SU-DHL-6 (cell line): Measurements from ENCODE around the gene CASP1.

Experiments used
- H2AFZ ChIP-seq: fragments of 200-600 bp; sonication (generic); 2 replicates; pipeline ENCODE4 v1.6.1; 2014; ENCODE audit warnings: low read depth, mild to moderate bottlenecking, moderate library complexity, mixed read lengths, antibody characterized with exemption, low read length; ENCODE audit not compliant: severe bottlenecking
- H3F3A ChIP-seq: fragments of 200-600 bp; shearing (Covaris generic); 2 replicates; pipeline ENCODE4 v1.6.0; 2016; ENCODE audit warnings: antibody characterized with exemption, mild to moderate bottlenecking; ENCODE audit not compliant: insufficient read depth
- H3K27ac ChIP-seq: fragments of 200-600 bp; sonication (generic); 2 replicates; pipeline ENCODE4 v1.5.1; 2016; ENCODE audit warnings: low read depth, mild to moderate bottlenecking, low read length, moderate library complexity, mixed read lengths
- H3K27me3 ChIP-seq: fragments of 200-600 bp; sonication (generic), shearing (Covaris generic); 2 replicates; pipeline ENCODE4 v1.6.0; 2014; ENCODE audit warnings: mild to moderate bottlenecking, low read length
- H3K36me3 ChIP-seq: fragments of 200-600 bp; sonication (generic); 2 replicates; pipeline ENCODE4 v1.6.1; 2014; ENCODE audit warnings: mild to moderate bottlenecking, low read length, mixed read lengths
- H3K4me2 ChIP-seq: fragments of 300-600, 200-600 bp; shearing (Covaris generic), sonication (generic); 2 replicates; pipeline ENCODE4 v1.6.0; 2014; ENCODE audit warnings: low read length, low read depth, mild to moderate bottlenecking; ENCODE audit not compliant: poor library complexity, severe bottlenecking
- H3K4me3 ChIP-seq: fragments of 200-600 bp; sonication (generic); 2 replicates; pipeline ENCODE4 v1.5.1; 2014; ENCODE audit warnings: antibody characterized with exemption, low read length, mild to moderate bottlenecking, mixed read lengths; ENCODE audit not compliant: insufficient read depth, poor library complexity, severe bottlenecking
- H3K79me2 ChIP-seq: fragments of 200-600 bp; sonication (generic); 2 replicates; pipeline ENCODE4 v1.6.1; 2014; ENCODE audit warnings: mild to moderate bottlenecking, low read length, moderate library complexity; ENCODE audit not compliant: insufficient read depth
- H3K9ac ChIP-seq: fragments of 200-600 bp; sonication (generic); 2 replicates; pipeline ENCODE4 v1.7.0; 2014; ENCODE audit warnings: mild to moderate bottlenecking, low read length
- H3K9me2 ChIP-seq: fragments of 200-600 bp; sonication (generic); replicated peaks from 2 replicates; pipeline ENCODE4 v1.6.1; 2014; ENCODE audit warnings: low read length; ENCODE audit not compliant: insufficient read depth
- H3K9me3 ChIP-seq: fragments of 200-600 bp; sonication (generic); 2 replicates; pipeline ENCODE4 v1.6.1; 2014; ENCODE audit warnings: low read length, mixed read lengths; ENCODE audit not compliant: insufficient read depth
- H4K20me1 ChIP-seq: fragments of 200-600 bp; sonication (generic); 2 replicates; pipeline ENCODE4 v1.6.1; 2014; ENCODE audit warnings: low read depth, mild to moderate bottlenecking, antibody characterized with exemption, low read length, moderate library complexity, mixed read lengths
- CTCF ChIP-seq: fragments of 200-600 bp; sonication (generic); IDR thresholded peaks from one replicate; pipeline ENCODE4 v1.5.1; 2017; ENCODE audit warnings: antibody characterized with exemption, mild to moderate bottlenecking, low read length, moderate library complexity; ENCODE audit not compliant: insufficient read depth, poor library complexity, severe bottlenecking
- EZH2phosphoT487 ChIP-seq: fragments of 200-600 bp; sonication (generic), shearing (Covaris generic); conservative IDR thresholded peaks from 2 replicates; pipeline ENCODE4 v1.6.1; 2018; ENCODE audit warnings: mild to moderate bottlenecking, antibody characterized with exemption, low read length, moderate library complexity, mixed read lengths

CASP1 gene

DNA sequence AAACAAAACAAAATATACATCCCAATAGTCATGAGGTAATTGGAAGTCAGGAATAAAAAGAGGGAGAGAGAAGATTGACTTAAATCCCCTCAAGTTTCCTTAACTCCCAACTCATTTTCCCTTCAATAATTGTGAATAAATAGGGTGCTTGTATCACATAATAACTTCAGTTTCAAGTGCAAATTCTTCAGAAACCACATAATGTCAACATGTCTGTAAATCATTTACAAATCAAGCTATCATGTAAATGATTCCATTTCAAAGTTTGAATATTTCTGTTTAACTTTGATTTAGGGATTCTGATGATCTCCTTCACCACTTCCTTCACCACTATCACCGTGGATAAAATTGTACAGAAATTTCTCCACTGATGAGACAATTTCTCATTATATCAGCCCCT, 35.2 kb downstream of the CASP1 start:
- no peak overlapping the region for H2AFZ ChIP-seq
- no peaks in the 10 kb centered on the region for H3K9me3 ChIP-seq
- no peaks in the 10 kb centered on the region for H3K27me3 ChIP-seq
- no peak overlapping the region for H3K27ac ChIP-seq
- H3F3A ChIP-seq = no peaks in the 10 kb centered on the region
- no peaks in the 10 kb centered on the region for H3K79me2 ChIP-seq
- H3K4me3 ChIP-seq = no peak overlapping the region
- no peak overlapping the region for H3K4me2 ChIP-seq
- TF ChIP-seq EZH2phosphoT487 (no peak), CTCF (no peak)
- H3K9me2 ChIP-seq = no peaks in the 10 kb centered on the region
- no peak overlapping the region for H3K9ac ChIP-seq
- no peaks in the 10 kb centered on the region for H3K36me3 ChIP-seq
- H4K20me1 ChIP-seq = no peaks in the 10 kb centered on the region

GRCh38 chr11:104997288-104997687, 37.7 kb downstream of the CASP1 start:
- no peaks in the 10 kb centered on the region for H3F3A ChIP-seq
- H3K4me3 ChIP-seq = no peak overlapping the region
- H3K9me2 ChIP-seq = no peaks in the 10 kb centered on the region
- no peaks in the 10 kb centered on the region for H3K9me3 ChIP-seq
- no peak overlapping the region for H3K4me2 ChIP-seq
- H3K27ac ChIP-seq = no peak overlapping the region
- no peak overlapping the region for H3K9ac ChIP-seq
- no peaks in the 10 kb centered on the region for H3K27me3 ChIP-seq
- H2AFZ ChIP-seq = no peak overlapping the region
- no peaks in the 10 kb centered on the region for H3K79me2 ChIP-seq
- H3K36me3 ChIP-seq = no peaks in the 10 kb centered on the region
- TF ChIP-seq CTCF (no peak), EZH2phosphoT487 (no peak)
- H4K20me1 ChIP-seq = no peaks in the 10 kb centered on the region

GRCh38 chr11:104995001-104995408, 39.9 kb downstream of the CASP1 start:
- H3K27ac ChIP-seq = no peak overlapping the region
- TF ChIP-seq CTCF (no peak), EZH2phosphoT487 (no peak)

More at GRCh38 chr11:104995001-104995408, 39.9 kb downstream of the CASP1 start:
- Histone ChIP-seq H2AFZ (no peak overlapping the region), H3K79me2 (no peaks in the 10 kb centered on the region), H3K36me3 (no peaks in the 10 kb centered on the region), H3K9me2 (no peaks in the 10 kb centered on the region), H3K9ac (no peak overlapping the region), H4K20me1 (no peaks in the 10 kb centered on the region), H3K4me3 (no peak overlapping the region), H3K4me2 (no peak overlapping the region), H3F3A (no peaks in the 10 kb centered on the region), H3K9me3 (no peaks in the 10 kb centered on the region), H3K27me3 (no peaks in the 10 kb centered on the region)
